ENCODE results near the gene SORBS1.

DNA sequence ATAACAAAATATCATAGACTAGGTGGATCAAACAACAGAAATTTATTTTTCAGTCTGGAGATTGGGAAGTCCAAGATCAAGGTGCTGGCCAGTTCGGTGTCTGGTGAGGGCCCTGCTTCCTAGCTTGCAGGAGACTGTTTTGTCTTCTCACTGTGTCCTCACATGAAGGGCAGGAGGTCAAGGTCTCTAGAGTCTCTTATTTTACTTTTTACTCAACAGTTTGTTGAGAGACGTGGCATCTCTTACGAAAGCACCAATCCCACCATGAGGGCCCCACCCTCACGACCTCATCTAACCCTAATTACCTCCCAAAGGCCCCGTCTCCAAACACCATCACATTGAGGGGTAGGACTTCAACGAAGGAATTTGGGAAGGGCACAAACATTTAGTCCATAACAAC, 41.2 kb upstream of the SORBS1 start:
- TF ChIP-seq POLR2A (IDR thresholded peaks at IDR 0.05; ENCODE audit: low read depth, low read length), result no peak
- TF ChIP-seq POLR2AphosphoS5 (IDR thresholded peaks at IDR 0.05; ENCODE audit: insufficient read depth, low read depth, low read length), result no peak
- TF ChIP-seq, protein P1, sequence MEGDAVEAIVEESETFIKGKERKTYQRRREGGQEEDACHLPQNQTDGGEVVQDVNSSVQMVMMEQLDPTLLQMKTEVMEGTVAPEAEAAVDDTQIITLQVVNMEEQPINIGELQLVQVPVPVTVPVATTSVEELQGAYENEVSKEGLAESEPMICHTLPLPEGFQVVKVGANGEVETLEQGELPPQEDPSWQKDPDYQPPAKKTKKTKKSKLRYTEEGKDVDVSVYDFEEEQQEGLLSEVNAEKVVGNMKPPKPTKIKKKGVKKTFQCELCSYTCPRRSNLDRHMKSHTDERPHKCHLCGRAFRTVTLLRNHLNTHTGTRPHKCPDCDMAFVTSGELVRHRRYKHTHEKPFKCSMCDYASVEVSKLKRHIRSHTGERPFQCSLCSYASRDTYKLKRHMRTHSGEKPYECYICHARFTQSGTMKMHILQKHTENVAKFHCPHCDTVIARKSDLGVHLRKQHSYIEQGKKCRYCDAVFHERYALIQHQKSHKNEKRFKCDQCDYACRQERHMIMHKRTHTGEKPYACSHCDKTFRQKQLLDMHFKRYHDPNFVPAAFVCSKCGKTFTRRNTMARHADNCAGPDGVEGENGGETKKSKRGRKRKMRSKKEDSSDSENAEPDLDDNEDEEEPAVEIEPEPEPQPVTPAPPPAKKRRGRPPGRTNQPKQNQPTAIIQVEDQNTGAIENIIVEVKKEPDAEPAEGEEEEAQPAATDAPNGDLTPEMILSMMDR (IDR thresholded peaks at IDR 0.05; ENCODE audit: extremely low read depth in 1 of 2, insufficient read depth in 1 of 2, low read depth in 1 of 2, low read length in 2 of 2), result no peak
- TF ChIP-seq FOS (IDR thresholded peaks at IDR 0.05; ENCODE audit: borderline replicate concordance, insufficient read depth, low read length), result no peak
- TF ChIP-seq JUN (IDR thresholded peaks at IDR 0.05; ENCODE audit: borderline replicate concordance, insufficient read depth, insufficient read length, low read depth), result no peak
- no peak for TF ChIP-seq MAX (IDR thresholded peaks at IDR 0.05; ENCODE audit: insufficient read depth, insufficient read length)
- TF ChIP-seq EZH2 (IDR thresholded peaks at IDR 0.05; ENCODE audit: borderline replicate concordance, low read depth, low read length, severe bottlenecking), result no peak
- TF ChIP-seq MYC (IDR thresholded peaks at IDR 0.05; ENCODE audit: low read depth, low read length), result no peak
- TF ChIP-seq GATA2 (IDR thresholded peaks at IDR 0.05; ENCODE audit: insufficient read depth, insufficient read length, low read depth, low read length), result no peak

Data from endothelial cell of umbilical vein (primary cell).